HepG2 (cell line): ENCODE measurements around the gene RABL2A. TPM values are rescaled to one million over a fixed set of nuclear protein-coding genes. Genes with fewer than 3 reads are reported as not detected.

Source experiments
- CCDC6 ChIP-seq: sonication (generic); formaldehyde crosslinking; IDR thresholded peaks from 2 replicates; pipeline ENCODE4 v1.8.1; 2022; ENCODE audit warnings: mild to moderate bottlenecking, missing genetic modification reagents, moderate library complexity
- HDAC1 ChIP-seq: sonication (generic); formaldehyde crosslinking; IDR thresholded peaks from 2 replicates; pipeline ENCODE4 v1.5.1; 2020; ENCODE audit warnings: mild to moderate bottlenecking, missing genetic modification reagents
- IKZF4 ChIP-seq: sonication (generic); formaldehyde crosslinking; IDR thresholded peaks from 2 replicates; pipeline ENCODE4 v1.5.1; 2020; ENCODE audit warnings: borderline replicate concordance, mild to moderate bottlenecking, low read depth, missing genetic modification reagents; ENCODE audit errors: not compliant biosample characterization
- RFXAP ChIP-seq: sonication (generic); formaldehyde crosslinking; IDR thresholded peaks from 2 replicates; pipeline ENCODE4 v1.4.0; 2020; ENCODE audit warnings: missing genetic modification reagents, borderline replicate concordance
- SALL2 ChIP-seq: sonication (generic); formaldehyde crosslinking; IDR thresholded peaks from 2 replicates; pipeline ENCODE4 v1.8.1; 2023; ENCODE audit warnings: mild to moderate bottlenecking, missing genetic modification reagents, inconsistent platforms
- SNAPC2 ChIP-seq: sonication (generic); formaldehyde crosslinking; IDR thresholded peaks from 2 replicates; pipeline ENCODE4 v1.8.1; 2022; ENCODE audit warnings: mild to moderate bottlenecking, missing genetic modification reagents
- TMF1 ChIP-seq: sonication (generic); formaldehyde crosslinking; IDR thresholded peaks from 2 replicates; pipeline ENCODE4 v1.8.1; 2022; ENCODE audit warnings: low read depth, missing genetic modification reagents
- TRIM24 ChIP-seq: sonication (generic); formaldehyde crosslinking; IDR thresholded peaks from 2 replicates; pipeline ENCODE4 v1.8.0; 2022; ENCODE audit warnings: mild to moderate bottlenecking, missing genetic modification reagents
- ZBTB20 ChIP-seq: sonication (generic); formaldehyde crosslinking; IDR thresholded peaks from 2 replicates; pipeline ENCODE4 v1.8.1; 2023; ENCODE audit warnings: missing genetic modification reagents, low read depth, mild to moderate bottlenecking, borderline replicate concordance
- ZBTB42 ChIP-seq: sonication (generic); formaldehyde crosslinking; IDR thresholded peaks from 2 replicates; pipeline ENCODE4 v1.5.0; 2020; ENCODE audit warnings: mild to moderate bottlenecking, missing genetic modification reagents
- ZNF205 ChIP-seq: IDR thresholded peaks from 2 replicates; pipeline ENCODE4 v1.6.1; 2018; ENCODE audit warnings: missing biosample characterization, missing genetic modification reagents
- ZNF224 ChIP-seq: sonication (generic); formaldehyde crosslinking; IDR thresholded peaks from 2 replicates; pipeline ENCODE4 v1.5.0; 2020; ENCODE audit warnings: mild to moderate bottlenecking, missing genetic modification reagents
- ZNF3 ChIP-seq: IDR thresholded peaks from 2 replicates; pipeline ENCODE4 v1.7.0; 2017; ENCODE audit warnings: inconsistent platforms
- ZNF331 ChIP-seq: sonication (generic); formaldehyde crosslinking; IDR thresholded peaks from 2 replicates; pipeline ENCODE4 v1.4.0; 2020; ENCODE audit warnings: missing genetic modification reagents
- ZNF333 ChIP-seq: sonication (generic); formaldehyde crosslinking; IDR thresholded peaks from 2 replicates; pipeline ENCODE4 v1.4.0; 2020; ENCODE audit warnings: mild to moderate bottlenecking, missing genetic modification reagents, borderline replicate concordance
- ZNF713 ChIP-seq: sonication (generic); formaldehyde crosslinking; IDR thresholded peaks from 2 replicates; pipeline ENCODE4 v1.4.0; 2020; ENCODE audit warnings: mild to moderate bottlenecking, missing genetic modification reagents
- polyA plus RNA-seq, 8 experiments: library from polyadenylated mRNA; depleted of rRNA in 3 of 8; stranded (reverse) in 7 of 8; unstranded in 1 of 8; fragments of >200 nt; fragmentation: Illumina TruSeq in 4 of 8; extraction: Trizol in 4 of 8; gene quantifications; 2 replicates each; pipeline versions ENCODE4 v1.2.1 to v1.2.3, GENCODE V29; 2011 to 2016; ENCODE audit warnings: low read depth in 4 of 8, missing spikeins in 1 of 8, mixed read lengths in 1 of 8; ENCODE audit not compliant: insufficient read depth in 1 of 8
- total RNA-seq, 5 experiments: library from RNA; depleted of rRNA; stranded (reverse); fragments of >200 nt; fragmentation: Illumina TruSeq; extraction: Trizol; gene quantifications; 2 replicates each; pipeline ENCODE4 v1.2.3, GENCODE V29; 2016; ENCODE audit warnings: low read depth in 1 of 5
- TF ChIP-seq, protein P1 (sequence below): sonication (generic); formaldehyde crosslinking; IDR thresholded peaks from 2 replicates; pipeline ENCODE4 v1.5.0; 2020; ENCODE audit warnings: mild to moderate bottlenecking, missing genetic modification reagents, moderate library complexity
- TF ChIP-seq, protein P2 (sequence below): sonication (generic); formaldehyde crosslinking; IDR thresholded peaks from 2 replicates; pipeline ENCODE4 v1.4.0; 2020; ENCODE audit warnings: missing genetic modification reagents; ENCODE audit errors: not compliant biosample characterization
- TF ChIP-seq, protein P3 (sequence below), 2 experiments: sonication (generic) in 1 of 2; formaldehyde crosslinking in 1 of 2; IDR thresholded peaks; 2 replicates each; pipeline versions ENCODE4 v1.4.0 to v1.6.1; 2018 to 2020; ENCODE audit warnings: missing genetic modification reagents in 2 of 2, borderline replicate concordance in 1 of 2, low read depth in 1 of 2, mild to moderate bottlenecking in 1 of 2, missing biosample characterization in 1 of 2
- TF ChIP-seq, protein P4 (sequence below): sonication (generic); formaldehyde crosslinking; IDR thresholded peaks from 2 replicates; pipeline ENCODE4 v1.4.0; 2020; ENCODE audit warnings: missing genetic modification reagents
- TF ChIP-seq, protein P5 (sequence below): sonication (generic); formaldehyde crosslinking; conservative IDR thresholded peaks from 2 replicates; pipeline ENCODE4 v1.4.0; 2020; ENCODE audit warnings: missing genetic modification reagents

RABL2A gene
- total and polyA plus RNA-seq, 2 of the 13 experiments (the other 11 are each of a cell fraction or from before 2014, with no cell fraction given), result 9.6 to 13.4 TPM

DNA sequence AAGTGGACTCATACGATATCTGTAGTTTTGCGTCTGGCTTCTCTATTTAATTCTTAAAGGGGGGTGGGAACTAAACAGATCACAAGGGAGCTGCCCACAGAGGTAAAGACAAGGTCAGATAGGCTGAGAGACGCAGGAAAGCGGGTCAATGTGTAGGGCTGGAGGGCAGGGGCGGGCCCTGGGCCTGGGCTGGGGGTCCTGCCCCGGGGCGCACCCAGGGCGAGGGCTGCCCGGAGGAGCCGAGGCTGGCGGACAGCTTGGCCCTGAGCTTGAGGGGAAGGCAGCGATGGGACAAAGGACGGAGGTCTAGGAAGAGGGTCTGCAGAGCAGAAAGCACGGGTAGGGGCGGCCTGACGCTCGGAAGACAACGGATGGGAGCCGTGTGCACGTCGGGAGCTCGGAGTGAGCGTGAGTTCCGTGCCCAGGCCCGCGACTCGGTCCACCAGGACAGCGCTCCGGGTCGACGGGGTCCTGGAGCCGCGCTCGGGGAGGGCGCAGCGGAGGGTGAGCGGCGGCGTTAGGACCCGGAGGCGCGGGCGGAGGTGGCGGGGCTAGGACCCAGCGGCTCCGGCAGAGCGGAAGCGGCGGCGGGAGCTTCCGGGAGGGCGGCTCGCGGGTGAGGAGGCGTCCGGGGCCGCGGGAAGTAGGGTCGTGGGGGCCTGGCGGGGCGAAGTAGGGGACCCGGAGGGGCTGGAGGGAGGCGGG is 43.4 kb upstream of the RABL2A start (continued):
- TF ChIP-seq ZBTB42 (CRISPR knock-in tag), result peak; percentile 90
- TF ChIP-seq SALL2 (CRISPR knock-in tag), result peak; percentile 99
- TF ChIP-seq, protein P1, sequence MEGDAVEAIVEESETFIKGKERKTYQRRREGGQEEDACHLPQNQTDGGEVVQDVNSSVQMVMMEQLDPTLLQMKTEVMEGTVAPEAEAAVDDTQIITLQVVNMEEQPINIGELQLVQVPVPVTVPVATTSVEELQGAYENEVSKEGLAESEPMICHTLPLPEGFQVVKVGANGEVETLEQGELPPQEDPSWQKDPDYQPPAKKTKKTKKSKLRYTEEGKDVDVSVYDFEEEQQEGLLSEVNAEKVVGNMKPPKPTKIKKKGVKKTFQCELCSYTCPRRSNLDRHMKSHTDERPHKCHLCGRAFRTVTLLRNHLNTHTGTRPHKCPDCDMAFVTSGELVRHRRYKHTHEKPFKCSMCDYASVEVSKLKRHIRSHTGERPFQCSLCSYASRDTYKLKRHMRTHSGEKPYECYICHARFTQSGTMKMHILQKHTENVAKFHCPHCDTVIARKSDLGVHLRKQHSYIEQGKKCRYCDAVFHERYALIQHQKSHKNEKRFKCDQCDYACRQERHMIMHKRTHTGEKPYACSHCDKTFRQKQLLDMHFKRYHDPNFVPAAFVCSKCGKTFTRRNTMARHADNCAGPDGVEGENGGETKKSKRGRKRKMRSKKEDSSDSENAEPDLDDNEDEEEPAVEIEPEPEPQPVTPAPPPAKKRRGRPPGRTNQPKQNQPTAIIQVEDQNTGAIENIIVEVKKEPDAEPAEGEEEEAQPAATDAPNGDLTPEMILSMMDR (CRISPR knock-in tag), result peak; percentile 45
- TF ChIP-seq, protein P2, sequence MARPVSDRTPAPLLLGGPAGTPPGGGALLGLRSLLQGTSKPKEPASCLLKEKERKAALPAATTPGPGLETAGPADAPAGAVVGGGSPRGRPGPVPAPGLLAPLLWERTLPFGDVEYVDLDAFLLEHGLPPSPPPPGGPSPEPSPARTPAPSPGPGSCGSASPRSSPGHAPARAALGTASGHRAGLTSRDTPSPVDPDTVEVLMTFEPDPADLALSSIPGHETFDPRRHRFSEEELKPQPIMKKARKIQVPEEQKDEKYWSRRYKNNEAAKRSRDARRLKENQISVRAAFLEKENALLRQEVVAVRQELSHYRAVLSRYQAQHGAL (CRISPR knock-in tag), result peak; percentile 89
- TF ChIP-seq, protein P3, sequence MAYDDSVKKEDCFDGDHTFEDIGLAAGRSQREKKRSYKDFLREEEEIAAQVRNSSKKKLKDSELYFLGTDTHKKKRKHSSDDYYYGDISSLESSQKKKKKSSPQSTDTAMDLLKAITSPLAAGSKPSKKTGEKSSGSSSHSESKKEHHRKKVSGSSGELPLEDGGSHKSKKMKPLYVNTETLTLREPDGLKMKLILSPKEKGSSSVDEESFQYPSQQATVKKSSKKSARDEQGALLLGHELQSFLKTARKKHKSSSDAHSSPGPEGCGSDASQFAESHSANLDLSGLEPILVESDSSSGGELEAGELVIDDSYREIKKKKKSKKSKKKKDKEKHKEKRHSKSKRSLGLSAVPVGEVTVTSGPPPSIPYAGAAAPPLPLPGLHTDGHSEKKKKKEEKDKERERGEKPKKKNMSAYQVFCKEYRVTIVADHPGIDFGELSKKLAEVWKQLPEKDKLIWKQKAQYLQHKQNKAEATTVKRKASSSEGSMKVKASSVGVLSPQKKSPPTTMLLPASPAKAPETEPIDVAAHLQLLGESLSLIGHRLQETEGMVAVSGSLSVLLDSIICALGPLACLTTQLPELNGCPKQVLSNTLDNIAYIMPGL (CRISPR knock-in tag; IDR thresholded peaks at IDR 0.05; ENCODE audit: borderline replicate concordance in 1 of 2, low read depth in 1 of 2), result peak; percentile 97 to 99
- TF ChIP-seq TRIM24, result 0 out of 2 replicates have a peak, but pooled peaks have one; percentile 17
- peak; percentile 89; the same call in 1 of the 2 replicates for TF ChIP-seq RFXAP (CRISPR knock-in tag)
- TF ChIP-seq ZNF713 (CRISPR knock-in tag), result peak; percentile 93; the same call in 1 of the 2 replicates
- TF ChIP-seq ZNF331 (CRISPR knock-in tag), result peak; percentile 93
- TF ChIP-seq TMF1 (CRISPR knock-in tag), result peak; percentile 96
- TF ChIP-seq, protein P4, sequence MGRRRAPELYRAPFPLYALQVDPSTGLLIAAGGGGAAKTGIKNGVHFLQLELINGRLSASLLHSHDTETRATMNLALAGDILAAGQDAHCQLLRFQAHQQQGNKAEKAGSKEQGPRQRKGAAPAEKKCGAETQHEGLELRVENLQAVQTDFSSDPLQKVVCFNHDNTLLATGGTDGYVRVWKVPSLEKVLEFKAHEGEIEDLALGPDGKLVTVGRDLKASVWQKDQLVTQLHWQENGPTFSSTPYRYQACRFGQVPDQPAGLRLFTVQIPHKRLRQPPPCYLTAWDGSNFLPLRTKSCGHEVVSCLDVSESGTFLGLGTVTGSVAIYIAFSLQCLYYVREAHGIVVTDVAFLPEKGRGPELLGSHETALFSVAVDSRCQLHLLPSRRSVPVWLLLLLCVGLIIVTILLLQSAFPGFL, result 0 out of 2 replicates have a peak, but pooled peaks have one; percentile 96
- TF ChIP-seq SNAPC2 (CRISPR knock-in tag), result 0 out of 2 replicates have a peak, but pooled peaks have one; percentile 77
- peak; percentile 67 for TF ChIP-seq ZBTB20 (CRISPR knock-in tag)
- TF ChIP-seq HDAC1 (CRISPR knock-in tag), result peak; percentile 96
- peak; percentile 80 for TF ChIP-seq CCDC6
- TF ChIP-seq ZNF224, result peak; percentile 90; the same call in 1 of the 2 replicates
- TF ChIP-seq, protein P5, sequence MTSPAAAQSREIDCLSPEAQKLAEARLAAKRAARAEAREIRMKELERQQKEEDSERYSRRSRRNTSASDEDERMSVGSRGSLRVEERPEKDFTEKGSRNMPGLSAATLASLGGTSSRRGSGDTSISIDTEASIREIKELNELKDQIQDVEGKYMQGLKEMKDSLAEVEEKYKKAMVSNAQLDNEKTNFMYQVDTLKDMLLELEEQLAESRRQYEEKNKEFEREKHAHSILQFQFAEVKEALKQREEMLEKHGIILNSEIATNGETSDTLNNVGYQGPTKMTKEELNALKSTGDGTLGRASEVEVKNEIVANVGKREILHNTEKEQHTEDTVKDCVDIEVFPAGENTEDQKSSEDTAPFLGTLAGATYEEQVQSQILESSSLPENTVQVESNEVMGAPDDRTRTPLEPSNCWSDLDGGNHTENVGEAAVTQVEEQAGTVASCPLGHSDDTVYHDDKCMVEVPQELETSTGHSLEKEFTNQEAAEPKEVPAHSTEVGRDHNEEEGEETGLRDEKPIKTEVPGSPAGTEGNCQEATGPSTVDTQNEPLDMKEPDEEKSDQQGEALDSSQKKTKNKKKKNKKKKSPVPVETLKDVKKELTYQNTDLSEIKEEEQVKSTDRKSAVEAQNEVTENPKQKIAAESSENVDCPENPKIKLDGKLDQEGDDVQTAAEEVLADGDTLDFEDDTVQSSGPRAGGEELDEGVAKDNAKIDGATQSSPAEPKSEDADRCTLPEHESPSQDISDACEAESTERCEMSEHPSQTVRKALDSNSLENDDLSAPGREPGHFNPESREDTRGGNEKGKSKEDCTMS (CRISPR knock-in tag), result peak; percentile 91; the same call in 1 of the 2 replicates
- peak; percentile 31; the same call in 1 of the 2 replicates for TF ChIP-seq ZNF3
- TF ChIP-seq IKZF4, result peak; percentile 98
- TF ChIP-seq ZNF333 (CRISPR knock-in tag), result peak; percentile 88
- peak; percentile 96 for TF ChIP-seq ZNF205 (CRISPR knock-in tag)
